Body of pancreas (tissue), 4 donors: ENCODE results near the gene PKM.

Experiments
- POLR2A ChIP-seq, 3 donors: fragments of 450-650 bp; IDR thresholded peaks; one replicate each; pipeline ENCODE4 v1.6.1; 2016; ENCODE audit warnings: antibody characterized with exemption in 3 of 3, mild to moderate bottlenecking in 2 of 3
- TF ChIP-seq, protein P1 (sequence below), 7 experiments: fragments of 450-650 bp in 4 of 7; fragments of 200-600 bp in 3 of 7; sonication (generic) in 3 of 7; IDR thresholded peaks; one replicate each; pipeline ENCODE4 v1.5.1; 2016 to 2019; ENCODE audit warnings: antibody characterized with exemption in 7 of 7

GRCh38 chr15:72217216-72217615, 13.8 kb downstream of the PKM start:
- TF ChIP-seq, protein P1, sequence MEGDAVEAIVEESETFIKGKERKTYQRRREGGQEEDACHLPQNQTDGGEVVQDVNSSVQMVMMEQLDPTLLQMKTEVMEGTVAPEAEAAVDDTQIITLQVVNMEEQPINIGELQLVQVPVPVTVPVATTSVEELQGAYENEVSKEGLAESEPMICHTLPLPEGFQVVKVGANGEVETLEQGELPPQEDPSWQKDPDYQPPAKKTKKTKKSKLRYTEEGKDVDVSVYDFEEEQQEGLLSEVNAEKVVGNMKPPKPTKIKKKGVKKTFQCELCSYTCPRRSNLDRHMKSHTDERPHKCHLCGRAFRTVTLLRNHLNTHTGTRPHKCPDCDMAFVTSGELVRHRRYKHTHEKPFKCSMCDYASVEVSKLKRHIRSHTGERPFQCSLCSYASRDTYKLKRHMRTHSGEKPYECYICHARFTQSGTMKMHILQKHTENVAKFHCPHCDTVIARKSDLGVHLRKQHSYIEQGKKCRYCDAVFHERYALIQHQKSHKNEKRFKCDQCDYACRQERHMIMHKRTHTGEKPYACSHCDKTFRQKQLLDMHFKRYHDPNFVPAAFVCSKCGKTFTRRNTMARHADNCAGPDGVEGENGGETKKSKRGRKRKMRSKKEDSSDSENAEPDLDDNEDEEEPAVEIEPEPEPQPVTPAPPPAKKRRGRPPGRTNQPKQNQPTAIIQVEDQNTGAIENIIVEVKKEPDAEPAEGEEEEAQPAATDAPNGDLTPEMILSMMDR (IDR thresholded peaks at IDR 0.05): no peak
- no peak for TF ChIP-seq POLR2A (IDR thresholded peaks at IDR 0.05)
